H9 (cell line): ENCODE data around the gene LARGE1. TPM values are rescaled to one million over a fixed set of nuclear protein-coding genes. Genes with fewer than 3 reads are reported as not detected.
A peak's percentile ranks its signal among the peaks of the same experiment; 100 is the strongest.

Experiments
- DNase-seq: peaks from one replicate; pipeline ENCODE4 v3.0.0-alpha.2; 2017
- H2AFZ ChIP-seq: one replicate; pipeline ENCODE4 v1.6.1; 2013; ENCODE audit warnings: mild to moderate bottlenecking, low read length, control low read depth, moderate library complexity
- H2AK5ac ChIP-seq: 2 replicates; pipeline ENCODE4 v1.6.1; 2013; ENCODE audit warnings: low read length, control low read depth, mixed read lengths; ENCODE audit not compliant: insufficient read length
- H2BK120ac ChIP-seq: one replicate; pipeline ENCODE4 v1.6.1; 2013; ENCODE audit warnings: low read depth, mild to moderate bottlenecking, low read length, control low read depth, inconsistent platforms; ENCODE audit not compliant: poor library complexity, severe bottlenecking
- H2BK12ac ChIP-seq: 2 replicates; pipeline ENCODE4 v1.6.1; 2013; ENCODE audit warnings: low read length, control low read depth, mixed read lengths, low read depth; ENCODE audit not compliant: insufficient read length
- H2BK15ac ChIP-seq: 2 replicates; pipeline ENCODE4 v1.6.1; 2013; ENCODE audit warnings: low read depth, low read length, control low read depth
- H2BK20ac ChIP-seq: one replicate; pipeline ENCODE4 v1.6.1; 2013; ENCODE audit warnings: low read depth, mild to moderate bottlenecking, low read length, control low read depth, inconsistent platforms; ENCODE audit not compliant: poor library complexity, severe bottlenecking
- H2BK5ac ChIP-seq: 2 replicates; pipeline ENCODE4 v1.6.1; 2013; ENCODE audit warnings: low read length, control low read depth, mixed read lengths; ENCODE audit not compliant: insufficient read length
- H3K14ac ChIP-seq: 2 replicates; pipeline ENCODE4 v1.6.1; 2013; ENCODE audit warnings: low read length, control low read depth; ENCODE audit not compliant: insufficient read depth
- H3K18ac ChIP-seq: 2 replicates; pipeline ENCODE4 v1.6.1; 2013; ENCODE audit warnings: low read depth, mild to moderate bottlenecking, mixed read lengths, low read length, control low read depth; ENCODE audit not compliant: insufficient read length
- H3K23ac ChIP-seq: 2 replicates; pipeline ENCODE4 v1.6.1; 2013; ENCODE audit warnings: low read length, control low read depth, mixed read lengths, low read depth; ENCODE audit not compliant: insufficient read length
- H3K23me2 ChIP-seq: 2 replicates; pipeline ENCODE4 v1.6.1; 2013; ENCODE audit warnings: low read depth, mild to moderate bottlenecking, mixed read lengths, low read length, control low read depth; ENCODE audit not compliant: insufficient read length, poor library complexity, severe bottlenecking
- H3K27ac ChIP-seq: 2 replicates; pipeline ENCODE4 v1.5.1; 2013; ENCODE audit warnings: low read length, control low read depth, mixed read lengths, low read depth; ENCODE audit not compliant: insufficient read length
- H3K27me3 ChIP-seq: 2 replicates; pipeline ENCODE4 v1.6.1; 2013; ENCODE audit warnings: low read length, control low read depth, inconsistent platforms; ENCODE audit not compliant: insufficient read depth
- H3K4ac ChIP-seq: 2 replicates; pipeline ENCODE4 v1.6.1; 2013; ENCODE audit warnings: low read depth, mild to moderate bottlenecking, control low read depth, inconsistent platforms, low read length, moderate library complexity
- H3K4me1 ChIP-seq: 2 replicates; pipeline ENCODE4 v1.6.1; 2013; ENCODE audit warnings: low read length, control low read depth, inconsistent platforms; ENCODE audit not compliant: insufficient read depth
- H3K4me2 ChIP-seq: 2 replicates; pipeline ENCODE4 v1.6.1; 2013; ENCODE audit warnings: low read length, control low read depth, mixed read lengths; ENCODE audit not compliant: insufficient read length, insufficient read depth
- H3K56ac ChIP-seq: 2 replicates; pipeline ENCODE4 v1.6.1; 2013; ENCODE audit warnings: low read depth, mild to moderate bottlenecking, mixed read lengths, low read length, control low read depth; ENCODE audit not compliant: insufficient read length
- H3K79me1 ChIP-seq: 2 replicates; pipeline ENCODE4 v1.6.1; 2013; ENCODE audit warnings: low read depth, mild to moderate bottlenecking, moderate library complexity, low read length, control low read depth, inconsistent platforms; ENCODE audit not compliant: insufficient read depth, poor library complexity, severe bottlenecking
- H3K79me2 ChIP-seq: 2 replicates; pipeline ENCODE4 v1.6.1; 2013; ENCODE audit warnings: low read length, control low read depth, inconsistent platforms; ENCODE audit not compliant: insufficient read depth
- H3K9ac ChIP-seq: 2 replicates; pipeline ENCODE4 v1.6.1; 2013; ENCODE audit warnings: low read length, control low read depth, mixed read lengths; ENCODE audit not compliant: insufficient read length; ENCODE audit errors: extremely low read depth
- H3K9me3 ChIP-seq: one replicate; pipeline ENCODE4 v1.6.1; 2013; ENCODE audit warnings: low read depth, low read length, inconsistent platforms; ENCODE audit not compliant: control insufficient read depth
- H3T11ph ChIP-seq: one replicate; pipeline ENCODE4 v1.6.1; 2013; ENCODE audit warnings: mild to moderate bottlenecking, low read length, control low read depth, inconsistent platforms
- H4K20me1 ChIP-seq: one replicate; pipeline ENCODE4 v1.6.1; 2013; ENCODE audit not compliant: control insufficient read depth, insufficient read length, insufficient read depth
- H4K5ac ChIP-seq: 2 replicates; pipeline ENCODE4 v1.6.1; 2013; ENCODE audit warnings: low read depth, mild to moderate bottlenecking, mixed read lengths, low read length, control low read depth; ENCODE audit not compliant: insufficient read length
- H4K8ac ChIP-seq: replicated peaks from 2 replicates; pipeline ENCODE4 v1.6.1; 2013; ENCODE audit warnings: low read length, control low read depth, mixed read lengths, low read depth; ENCODE audit not compliant: insufficient read length
- H4K91ac ChIP-seq: 2 replicates; pipeline ENCODE4 v1.6.1; 2013; ENCODE audit warnings: low read depth, mild to moderate bottlenecking, moderate library complexity, mixed read lengths, low read length, control low read depth; ENCODE audit not compliant: insufficient read length
- H3K27ac Mint-ChIP-seq, 3 experiments: 2 replicates in 2 of 3; 3 replicates in 1 of 3; pipeline ENCODE4 v1.8.0; 2020 to 2021; ENCODE audit warnings: mixed read lengths in 3 of 3, mild to moderate bottlenecking in 1 of 3, moderate library complexity in 1 of 3
- H3K27me3 Mint-ChIP-seq: 2 replicates; pipeline ENCODE4 v1.8.0; 2021; ENCODE audit warnings: low read depth, mild to moderate bottlenecking, moderate library complexity, mixed read lengths
- H3K36me3 Mint-ChIP-seq, 3 experiments: 2 replicates in 2 of 3; 3 replicates in 1 of 3; pipeline ENCODE4 v1.8.0; 2020 to 2021; ENCODE audit warnings: low read depth in 3 of 3, mixed read lengths in 3 of 3; ENCODE audit not compliant: insufficient read depth in 1 of 3
- H3K4me1 Mint-ChIP-seq, 2 experiments: 2 replicates each; pipeline ENCODE4 v1.8.0; 2020; ENCODE audit warnings: mixed read lengths in 2 of 2
- H3K4me3 Mint-ChIP-seq, 2 experiments: 2 replicates in 1 of 2; 3 replicates in 1 of 2; pipeline ENCODE4 v1.8.0; 2020 to 2021; ENCODE audit warnings: mild to moderate bottlenecking in 2 of 2, mixed read lengths in 2 of 2, moderate library complexity in 1 of 2
- H3K9me3 Mint-ChIP-seq, 2 experiments: 2 replicates in 1 of 2; 3 replicates in 1 of 2; pipeline ENCODE4 v1.8.0; 2020; ENCODE audit warnings: mild to moderate bottlenecking in 2 of 2, mixed read lengths in 2 of 2, moderate library complexity in 1 of 2
- WGBS: extraction: QIAGEN DNeasy Blood & Tissue Kit; methylation state at CpG from one replicate; pipeline ENCODE4 v1.1.7; 2013; ENCODE audit warnings: missing lambda C conversion rate, low lambda C conversion rate, mixed read lengths; ENCODE audit not compliant: insufficient read length; ENCODE audit errors: extremely low coverage; 5-methylcytosine and 5-hydroxymethylcytosine counted together
- total RNA-seq: library from RNA; stranded (reverse); gene quantifications from 2 replicates; pipeline ENCODE4 v1.2.1, GENCODE V29; 2021
- TF ChIP-seq, protein P1 (sequence below): fragments of 200-600 bp; sonication (generic); conservative IDR thresholded peaks from 3 replicates; pipeline ENCODE4 v1.8.0; 2021; ENCODE audit warnings: antibody characterized with exemption, mild to moderate bottlenecking

LARGE1 gene
- total RNA-seq, 1 experiment from 2014 or later = 43.5 TPM

DNA sequence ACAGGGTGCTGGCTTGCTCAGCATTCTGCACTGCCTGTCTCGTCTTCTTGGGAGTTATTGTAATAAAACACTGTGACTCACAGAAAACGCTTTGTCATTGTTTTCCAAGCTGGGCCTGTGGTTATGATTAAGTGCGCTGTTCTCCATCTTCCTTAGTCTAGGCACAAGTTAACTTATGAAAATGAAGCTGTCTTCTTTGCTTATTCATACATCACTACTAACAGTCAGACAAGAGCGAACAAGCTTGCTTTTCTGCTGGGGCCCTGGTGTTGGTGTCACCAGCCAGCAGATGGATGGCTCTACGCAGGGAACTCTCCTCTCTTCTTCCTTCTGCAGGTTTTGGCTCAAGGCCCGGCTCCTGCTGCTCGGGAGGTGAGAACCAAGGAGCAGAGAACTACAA is 482.0 kb downstream of the LARGE1 start:
- H3K9me3 Mint-ChIP-seq = no peaks in the 10 kb centered on the region
- no peak overlapping the region for H3K56ac ChIP-seq
- H4K91ac ChIP-seq = no peak overlapping the region
- no peaks in the 10 kb centered on the region for H3K27me3 ChIP-seq
- H4K20me1 ChIP-seq = no peaks in the 10 kb centered on the region
- no peak overlapping the region for H2AK5ac ChIP-seq
- no peak overlapping the region for H2AFZ ChIP-seq
- no peak overlapping the region for H4K5ac ChIP-seq
- H3K4me2 ChIP-seq = no peak overlapping the region
- no peak overlapping the region for H3K4me3 Mint-ChIP-seq
- DNase-seq = no peak
- H3K9ac ChIP-seq = no peak overlapping the region
- H2BK15ac ChIP-seq = no peak overlapping the region
- no peak overlapping the region for H2BK20ac ChIP-seq
- H3K36me3 Mint-ChIP-seq = 0 out of 7 replicates have a peak, but pooled peaks cover 0 to 3% (median 0%) of the 10 kb centered on the region in 3 experiments
- no peak overlapping the region for H2BK12ac ChIP-seq
- H3T11ph ChIP-seq = no peak overlapping the region
- H3K27me3 Mint-ChIP-seq = no peaks in the 10 kb centered on the region; the same call in none of the 2 replicates
- H3K27ac Mint-ChIP-seq = 0 out of 7 replicates have a peak overlapping the region, but pooled peaks of 1 of the 3 experiments have one; percentile 20
- no peaks in the 10 kb centered on the region for H3K9me3 ChIP-seq
- TF ChIP-seq, protein P1, sequence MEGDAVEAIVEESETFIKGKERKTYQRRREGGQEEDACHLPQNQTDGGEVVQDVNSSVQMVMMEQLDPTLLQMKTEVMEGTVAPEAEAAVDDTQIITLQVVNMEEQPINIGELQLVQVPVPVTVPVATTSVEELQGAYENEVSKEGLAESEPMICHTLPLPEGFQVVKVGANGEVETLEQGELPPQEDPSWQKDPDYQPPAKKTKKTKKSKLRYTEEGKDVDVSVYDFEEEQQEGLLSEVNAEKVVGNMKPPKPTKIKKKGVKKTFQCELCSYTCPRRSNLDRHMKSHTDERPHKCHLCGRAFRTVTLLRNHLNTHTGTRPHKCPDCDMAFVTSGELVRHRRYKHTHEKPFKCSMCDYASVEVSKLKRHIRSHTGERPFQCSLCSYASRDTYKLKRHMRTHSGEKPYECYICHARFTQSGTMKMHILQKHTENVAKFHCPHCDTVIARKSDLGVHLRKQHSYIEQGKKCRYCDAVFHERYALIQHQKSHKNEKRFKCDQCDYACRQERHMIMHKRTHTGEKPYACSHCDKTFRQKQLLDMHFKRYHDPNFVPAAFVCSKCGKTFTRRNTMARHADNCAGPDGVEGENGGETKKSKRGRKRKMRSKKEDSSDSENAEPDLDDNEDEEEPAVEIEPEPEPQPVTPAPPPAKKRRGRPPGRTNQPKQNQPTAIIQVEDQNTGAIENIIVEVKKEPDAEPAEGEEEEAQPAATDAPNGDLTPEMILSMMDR = no peak
- no peak overlapping the region for H2BK120ac ChIP-seq
- no CpG with 5 or more reads among the region's 7 CpGs for WGBS
- no peaks in the 10 kb centered on the region for H3K79me1 ChIP-seq
- no peak overlapping the region for H3K18ac ChIP-seq
- H4K8ac ChIP-seq = no peak overlapping the region
- H3K4me1 Mint-ChIP-seq = peaks cover 18 to 24% of the 10 kb centered on the region in 2 experiments
- H3K79me2 ChIP-seq = no peaks in the 10 kb centered on the region
- H3K23ac ChIP-seq = no peak overlapping the region
- H2BK5ac ChIP-seq = no peak overlapping the region
- H3K4me1 ChIP-seq = peaks cover 8% of the 10 kb centered on the region; the same call in 1 of the 2 replicates
- no peaks in the 10 kb centered on the region for H3K23me2 ChIP-seq
- no peak overlapping the region for H3K27ac ChIP-seq
- H3K14ac ChIP-seq = no peak overlapping the region
- H3K4ac ChIP-seq = no peak overlapping the region
